HG03575 (cell line): ENCODE data around the gene SSR2.

Experiments
- ATAC-seq: cut with Tn5 transposase; IDR thresholded peaks from one replicate; pipeline ENCODE4 v1.9.1; 2021; ENCODE audit not compliant: unreplicated experiment, insufficient number of reproducible peaks, low FRiP score; ENCODE audit errors: extremely low read depth

Gene SSR2

GRCh38 chr1:155961937-155962336, 58.8 kb downstream of the SSR2 start:
- ATAC-seq, result no peak

- ATAC-seq, result no peak
These were observed 60.5 kb downstream of the SSR2 start for GRCh38 chr1:155960081-155960745.
